ENCODE data around the gene TNNI3.
A peak's percentile ranks its signal among the peaks of the same experiment; 100 is the strongest.
"Not testable (repeated sequence)": the region's sequence is repeated elsewhere in the genome, so short reads cannot be mapped to it uniquely, and the experiment has no call there.

The TNNI3 gene

DNA sequence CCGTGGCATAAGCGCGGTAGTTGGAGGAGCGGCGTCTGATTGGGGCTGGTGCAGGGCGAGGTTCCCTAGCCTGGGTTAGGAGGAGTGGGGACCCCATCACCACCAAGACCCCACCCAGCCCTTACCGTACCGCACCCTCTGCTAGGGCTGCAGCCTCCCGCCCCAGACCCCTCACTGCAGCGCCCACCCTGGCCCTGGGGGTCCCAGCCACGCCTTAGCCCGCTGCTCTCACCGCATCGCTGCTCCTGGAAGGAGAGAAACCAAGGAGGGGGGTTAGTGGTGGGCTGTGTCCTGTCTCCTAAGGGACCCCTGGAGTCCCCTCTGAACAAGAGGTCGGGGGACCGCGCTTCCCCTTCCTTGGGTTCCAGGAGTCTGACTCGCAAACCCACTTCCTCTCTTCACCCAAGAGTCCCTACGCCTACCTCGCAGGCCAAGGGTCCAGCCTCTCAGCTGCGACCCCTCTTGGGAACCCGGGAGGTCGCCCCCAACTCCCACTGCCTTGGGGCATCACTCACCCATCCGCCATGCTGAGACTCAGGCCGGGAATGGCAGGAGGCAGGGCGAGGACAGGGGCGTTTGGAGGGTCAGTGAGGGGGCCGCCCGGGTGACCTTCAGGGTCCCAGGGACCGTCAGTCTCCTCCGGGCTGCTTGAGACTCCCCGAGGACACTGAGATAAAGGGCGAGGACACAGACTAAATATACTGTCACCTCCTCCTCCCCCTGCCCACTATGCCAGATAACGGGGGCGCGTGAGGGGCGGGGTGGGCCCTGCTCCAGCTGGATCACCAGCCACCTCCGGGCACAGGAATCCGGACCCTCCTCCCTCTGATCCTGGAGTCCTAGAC is at the start of gene TNNI3:
Gene TNNI3, minus strand, starts transcription at position 669 of the 845 bp plus-strand sequence. Its CDS starts 143 bp downstream, at position 526.
- DNase-seq (ENCODE audit: low spot score), result no peak

DNA sequence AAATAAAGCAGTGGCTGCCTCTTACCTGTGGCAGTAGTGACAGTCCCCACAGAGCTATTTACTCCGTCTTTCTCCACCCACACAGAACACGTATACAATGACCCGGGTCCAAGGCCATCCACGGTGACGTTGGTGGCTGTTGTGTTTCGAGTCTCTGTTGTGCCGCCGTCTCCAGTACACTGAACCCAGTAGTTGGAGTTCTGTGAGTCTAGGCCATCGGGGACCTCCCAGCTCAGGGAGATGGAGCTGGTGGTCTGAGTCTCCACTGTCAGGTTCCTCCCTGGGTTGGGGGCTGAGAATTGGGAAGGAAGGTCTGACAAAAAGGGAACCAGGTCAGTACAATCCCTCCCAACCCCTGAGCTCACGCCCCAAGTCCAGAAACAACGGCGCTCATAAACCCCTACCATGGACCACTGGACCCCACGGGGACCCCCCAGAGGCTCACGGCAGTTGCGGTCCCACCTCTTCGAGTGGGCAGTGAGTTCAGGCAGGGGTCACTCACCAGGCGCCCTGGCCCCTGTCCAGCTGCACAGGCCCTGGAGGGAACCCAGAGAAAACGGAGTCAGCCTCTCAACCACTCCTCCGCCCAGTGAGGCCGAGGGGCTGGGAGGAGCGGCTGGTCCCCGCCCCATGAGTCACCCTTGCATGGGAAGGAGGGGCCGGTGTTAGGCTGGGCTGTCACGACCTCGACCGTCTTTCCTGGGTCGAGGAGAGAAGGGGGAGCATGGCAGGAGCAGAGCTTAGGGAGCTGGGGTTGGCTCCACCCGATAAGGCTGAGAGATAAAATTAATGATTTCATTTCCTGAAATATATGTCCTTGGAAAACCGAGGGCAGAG is 49.4 kb upstream of the TNNI3 start:
- peak; percentile 93 for DNase-seq (ENCODE audit: low spot score)

GRCh38 chr19:55202199-55202598 is 44.7 kb upstream of the TNNI3 start:
- not testable (repeated sequence) for DNase-seq (ENCODE audit: low spot score)

DNA sequence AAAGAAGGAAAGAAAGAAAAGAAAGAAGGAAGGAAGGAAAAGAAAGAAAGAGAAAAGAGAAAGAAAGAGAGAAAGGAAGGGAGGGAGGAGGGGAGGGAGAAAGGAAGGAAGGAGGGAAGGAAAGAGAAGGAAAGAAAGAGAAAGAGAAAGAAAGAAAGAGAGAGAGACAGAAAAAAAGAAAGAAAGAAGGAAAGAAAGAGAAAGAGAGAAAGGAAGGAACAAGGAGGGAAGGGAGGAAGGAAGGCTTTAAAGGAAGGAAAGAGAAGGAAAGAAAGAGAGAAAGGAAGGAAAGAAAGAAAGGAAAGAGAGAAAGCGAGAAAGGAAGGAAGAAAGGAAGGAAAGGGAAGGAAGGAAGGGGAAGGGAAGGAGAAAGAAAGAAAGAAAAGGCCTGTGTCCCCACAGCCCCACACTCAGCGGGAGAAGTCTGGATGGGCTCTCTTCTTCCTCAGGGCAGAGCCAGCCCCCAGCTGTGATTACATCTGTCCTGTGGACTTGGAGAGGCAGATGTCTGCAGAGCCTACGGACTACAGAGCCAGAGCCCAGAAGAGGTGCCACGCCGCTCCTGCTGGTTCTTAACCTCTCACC is 42.2 kb upstream of the TNNI3 start:
- no peak for DNase-seq (ENCODE audit: low spot score)

DNA sequence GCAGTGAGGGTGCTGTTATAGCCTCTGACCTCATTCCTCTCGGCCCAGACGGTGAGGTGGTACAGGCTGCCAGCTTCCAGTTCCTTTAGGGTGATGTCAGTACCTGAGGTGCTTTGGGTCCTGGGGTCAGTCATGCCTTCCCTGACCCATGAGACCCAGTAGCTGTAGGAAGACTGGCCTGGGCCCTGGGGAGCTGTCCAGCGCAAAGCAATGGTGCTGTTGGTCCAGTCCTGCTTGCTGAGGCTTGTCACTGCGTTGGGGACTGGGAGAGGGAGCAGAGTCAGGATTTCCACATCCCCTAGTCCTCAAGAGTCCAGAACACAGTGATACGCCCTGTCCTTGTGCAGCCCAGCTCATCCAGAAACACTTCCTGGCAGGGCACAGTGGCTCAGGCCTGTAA is 41.1 kb upstream of the TNNI3 start:
- DNase-seq (ENCODE audit: low spot score), result no peak

DNA sequence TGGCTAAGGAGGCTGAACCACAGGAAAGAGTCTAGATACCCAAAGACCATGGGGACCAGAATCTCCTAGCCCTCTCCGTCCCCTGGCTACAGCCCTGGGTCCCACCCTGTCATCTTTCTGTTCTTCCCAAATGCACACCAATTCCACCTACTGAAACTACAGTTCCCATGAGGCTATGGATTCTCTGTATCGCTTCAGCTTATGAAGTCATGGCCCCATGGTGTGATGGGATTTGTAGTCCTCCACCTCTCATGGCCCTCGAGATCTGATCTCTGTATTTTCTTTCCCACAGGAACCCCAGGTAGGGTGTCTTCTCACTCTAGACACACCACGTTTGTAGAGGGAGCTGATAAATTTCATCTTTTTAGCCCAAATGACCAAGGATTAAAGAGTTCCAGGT is 40.0 kb upstream of the TNNI3 start:
- DNase-seq (ENCODE audit: low spot score), result peak; percentile 41

- peak; percentile 33 for DNase-seq (ENCODE audit: low spot score)
Observed at GRCh38 chr19:55196803-55197202, 39.3 kb upstream of the TNNI3 start.

GRCh38 chr19:55193481-55193880 is 35.9 kb upstream of the TNNI3 start:
- no peak for DNase-seq (ENCODE audit: low spot score)

- DNase-seq (ENCODE audit: low spot score), result peak; percentile 78
Observed at GRCh38 chr19:55189403-55189835, 31.9 kb upstream of the TNNI3 start.

GRCh38 chr19:55188625-55189024 is 31.1 kb upstream of the TNNI3 start:
- DNase-seq (ENCODE audit: low spot score), result no peak

DNA sequence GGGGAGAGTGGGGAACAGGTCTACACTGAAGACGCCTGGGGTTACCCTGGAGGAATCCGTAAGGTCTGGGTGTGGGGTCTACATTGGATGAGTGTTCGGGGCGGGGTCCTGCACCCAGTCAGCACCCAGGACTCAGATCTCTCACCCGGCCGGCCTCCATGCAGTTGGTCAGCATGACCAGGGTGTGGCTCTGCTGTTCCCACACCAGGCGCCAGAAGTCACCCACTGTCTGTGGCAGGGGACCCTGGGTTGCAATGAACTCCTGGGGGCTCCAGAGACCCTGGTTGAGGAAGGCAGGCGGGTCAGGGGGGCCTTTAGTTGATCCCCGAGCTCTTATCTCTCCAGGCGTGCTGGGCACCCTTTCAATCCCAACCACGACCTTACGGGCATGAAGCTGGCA is 28.5 kb upstream of the TNNI3 start:
- no peak for DNase-seq (ENCODE audit: low spot score)

DNA sequence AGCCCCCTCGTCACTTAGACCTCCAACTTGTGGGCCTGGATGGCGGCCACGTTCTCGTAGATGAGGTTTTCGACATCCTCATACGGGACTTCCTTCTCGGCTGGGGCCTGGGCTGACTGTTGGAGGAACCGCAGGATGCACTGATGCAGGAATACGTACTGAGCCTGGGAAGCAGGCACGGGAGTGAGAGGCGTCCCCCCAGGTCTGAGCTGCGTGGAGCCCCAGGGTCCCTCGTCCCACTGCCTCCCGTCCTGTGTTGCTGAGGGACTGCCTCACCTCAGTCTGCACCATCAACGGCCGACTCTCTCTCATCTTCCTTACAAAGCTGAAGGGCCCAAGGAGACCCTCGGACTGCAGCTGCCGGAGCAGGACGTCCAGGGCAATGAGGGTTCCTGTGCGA is 24.2 kb upstream of the TNNI3 start:
- no peak for DNase-seq (ENCODE audit: low spot score)

DNA sequence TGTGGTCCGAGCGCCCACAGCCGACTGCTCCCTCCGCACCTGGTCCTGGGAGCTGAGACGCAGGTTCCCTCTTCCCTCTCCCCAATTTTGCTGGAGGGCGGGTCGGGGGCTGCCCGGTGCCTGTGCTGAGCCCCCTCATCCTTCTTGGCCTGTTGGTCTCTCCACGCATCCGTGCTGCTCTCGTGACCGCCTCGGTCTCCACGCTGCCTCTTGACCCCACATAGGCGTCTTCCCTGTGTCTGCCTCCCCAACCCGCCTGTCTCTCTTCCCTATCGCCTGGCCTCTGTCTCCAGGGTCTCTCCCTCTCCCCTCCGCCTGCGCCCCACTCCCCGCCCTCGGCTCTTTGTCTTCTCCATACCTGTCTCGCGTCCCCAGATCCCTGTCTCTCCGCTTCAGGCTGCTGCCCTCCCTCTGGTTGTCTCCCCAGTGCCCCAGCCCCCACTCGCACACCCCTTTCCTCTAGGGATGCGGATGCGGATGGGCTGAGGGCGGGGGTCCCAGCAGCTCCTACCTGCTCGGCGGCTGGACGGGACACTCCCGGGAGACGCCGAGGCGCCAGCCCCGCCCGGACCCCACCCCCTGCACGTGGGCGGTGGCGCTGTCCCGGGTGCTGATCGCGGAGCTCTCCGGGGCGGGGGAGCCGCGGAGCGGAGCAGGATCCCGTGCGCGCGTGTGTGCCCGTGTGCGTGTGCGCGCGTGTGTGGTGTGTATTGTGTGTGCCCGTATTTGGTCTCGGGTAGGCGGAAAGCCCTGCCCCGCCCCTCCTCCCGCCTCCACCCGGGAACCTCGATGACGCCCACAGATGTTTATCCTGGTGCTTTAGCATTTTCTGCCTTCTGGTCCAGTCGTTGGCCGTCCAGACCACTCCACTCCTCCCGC is 22.3 kb upstream of the TNNI3 start, which contains the start of gene SYT5:
Gene SYT5, minus strand, starts transcription at position 684 of the 879 bp plus-strand sequence. CDS start 1,248 bp downstream, outside the sequence.
- no peak for DNase-seq (ENCODE audit: low spot score)

DNA sequence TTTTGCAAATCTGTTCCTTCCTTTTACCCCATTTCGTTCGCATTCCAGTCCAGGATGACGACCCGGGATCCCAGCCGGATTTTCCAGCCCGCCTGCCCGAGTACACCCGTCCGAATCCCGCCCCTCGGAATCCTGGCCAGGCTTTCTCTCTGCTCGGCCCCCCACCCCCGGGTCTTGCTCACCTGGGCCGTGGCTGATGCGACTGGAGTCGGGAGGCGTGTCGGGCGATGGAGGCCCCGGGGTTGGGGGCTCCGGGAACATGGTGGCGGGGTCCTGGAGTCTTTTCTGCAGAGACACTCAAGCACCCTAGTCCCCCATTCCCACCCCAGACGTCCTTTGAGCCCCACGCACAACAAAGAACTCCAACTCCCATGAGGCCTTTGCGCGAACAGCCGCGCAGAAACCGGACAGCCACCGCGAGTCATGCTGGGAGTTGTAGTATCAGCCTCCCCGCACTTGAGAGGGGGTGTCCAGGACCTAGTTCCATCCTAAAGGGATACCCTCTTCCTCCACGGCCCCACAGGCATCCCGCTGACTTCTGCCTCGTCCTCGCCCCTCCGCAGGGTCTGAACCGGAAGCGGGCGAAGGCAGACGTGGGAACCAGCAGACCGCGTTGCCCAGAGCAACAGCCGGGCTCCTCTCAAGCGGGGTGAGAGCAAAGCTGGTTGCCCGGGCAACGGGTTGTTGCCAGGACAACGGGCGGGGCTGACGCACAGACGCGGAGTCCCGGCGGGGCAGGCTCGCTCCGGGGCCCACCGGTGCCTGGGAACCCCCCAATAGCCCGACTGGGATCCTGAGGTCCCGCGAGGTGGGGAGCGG is 21.5 kb upstream of the TNNI3 start:
- DNase-seq (ENCODE audit: low spot score), result peak; percentile 80

DNA sequence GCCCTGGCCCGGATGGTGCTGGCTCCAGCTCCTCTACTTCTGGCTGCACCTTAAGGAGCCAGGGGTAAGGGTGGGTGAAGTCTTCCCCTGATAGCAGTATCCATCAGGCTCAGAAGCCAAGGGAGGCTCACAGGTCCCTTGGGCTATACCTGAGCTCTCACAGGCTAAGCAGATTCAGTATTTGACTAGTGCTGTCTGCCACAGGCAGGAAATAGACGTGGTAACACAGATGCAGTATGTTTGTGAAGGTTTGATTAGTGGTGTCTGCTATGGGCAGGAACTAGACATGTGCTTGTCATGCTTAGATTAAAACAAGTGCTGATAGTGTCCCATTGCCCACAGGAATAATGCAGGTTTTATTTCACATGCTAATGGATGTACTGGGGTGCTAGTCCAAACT is 18.5 kb upstream of the TNNI3 start:
- DNase-seq (ENCODE audit: low spot score), result peak; percentile 48

DNA sequence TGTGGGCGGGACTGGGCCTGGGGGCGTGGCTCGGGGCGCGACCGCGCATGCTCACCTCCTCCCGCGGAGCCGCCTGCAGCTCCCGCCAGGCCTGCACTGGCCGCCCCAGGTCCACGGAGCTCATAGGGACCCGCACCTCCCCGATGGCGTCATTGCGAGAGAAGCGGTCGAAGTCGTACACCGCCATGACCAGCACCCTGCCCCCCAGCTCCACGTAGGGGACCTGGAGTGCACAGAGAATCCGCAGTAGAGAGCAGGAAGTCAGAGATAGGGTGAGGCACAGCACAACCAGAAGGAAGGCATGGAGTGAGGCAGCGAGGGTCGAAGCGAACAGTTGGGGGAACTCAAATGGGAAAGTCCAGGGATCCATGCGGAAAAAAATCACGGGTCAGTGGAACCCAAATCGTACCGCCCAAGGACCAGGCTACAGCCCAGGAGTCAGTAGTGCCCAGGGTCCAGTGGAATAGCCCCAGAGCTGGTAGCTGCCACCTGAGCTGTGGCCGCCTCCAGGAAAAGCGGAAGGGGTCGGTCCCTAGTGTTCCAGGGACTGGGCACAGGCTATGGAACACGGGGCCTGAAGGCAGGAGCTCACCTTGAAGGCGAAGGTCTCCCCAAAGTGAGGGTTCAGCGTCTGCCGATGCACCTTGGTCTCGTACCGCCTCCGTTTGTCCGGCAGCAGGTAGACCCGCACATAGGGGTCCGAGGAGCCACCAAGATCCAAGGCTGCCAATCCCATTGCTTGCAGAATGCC is 17.8 kb upstream of the TNNI3 start:
- DNase-seq (ENCODE audit: low spot score), result no peak

DNA sequence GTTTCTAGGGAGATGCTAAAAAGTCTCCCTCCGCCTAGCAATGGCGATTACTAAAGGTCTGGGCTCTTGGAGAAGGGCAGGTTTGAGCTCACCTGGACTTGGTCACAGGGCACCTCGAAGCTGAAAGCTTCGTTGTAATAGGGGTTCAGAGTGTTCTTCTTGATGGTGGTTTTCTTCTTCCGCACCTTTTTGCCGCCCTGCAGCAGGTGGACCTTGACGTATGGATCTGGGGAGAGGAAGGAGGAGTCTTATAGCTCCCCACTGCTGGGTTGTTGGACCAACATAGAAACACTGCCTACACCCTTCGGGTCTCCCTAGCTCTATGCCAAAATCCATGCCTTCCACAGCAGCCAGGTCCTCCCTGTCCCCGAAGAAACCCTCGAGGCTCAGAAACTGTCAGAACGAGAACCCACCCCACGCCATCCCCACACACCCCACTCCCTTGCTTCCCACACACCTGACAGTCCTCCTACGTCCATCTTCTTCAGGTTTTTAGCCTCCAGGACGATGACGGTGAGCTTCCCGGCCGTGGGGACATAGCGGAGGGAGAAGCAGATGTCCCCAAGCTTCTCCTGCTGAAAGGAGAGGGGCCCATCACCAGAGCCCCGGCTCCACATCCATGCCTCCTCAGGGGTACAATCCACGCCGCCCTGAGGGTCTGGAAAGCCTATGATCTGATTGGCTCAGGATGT is 17.0 kb upstream of the TNNI3 start:
- DNase-seq (ENCODE audit: low spot score), result no peak

- peak; percentile 77 for DNase-seq (ENCODE audit: low spot score)
Observed at GRCh38 chr19:55173714-55174409, 16.3 kb upstream of the TNNI3 start.
